MM.1S (cell line): Measurements from ENCODE around the gene FAM184A.

Source experiments
- EZH2 ChIP-seq: fragments of 300-600 bp; sonication (generic); optimal IDR thresholded peaks from 2 replicates; pipeline ENCODE3; 2017; ENCODE audit warnings: low read depth, mild to moderate bottlenecking, antibody characterized with exemption, low read length, mixed read lengths
- EZH2phosphoT487 ChIP-seq: fragments of 300-600 bp; sonication (generic); IDR thresholded peaks from 2 replicates; pipeline ENCODE4 v1.6.1; 2018; ENCODE audit warnings: antibody characterized with exemption, low read length
- TF ChIP-seq, protein P1 (sequence below): fragments of 300-600 bp; sonication (generic); IDR thresholded peaks from 2 replicates; pipeline ENCODE4 v1.5.1; 2016; ENCODE audit warnings: antibody characterized with exemption, low read length, mixed read lengths

GRCh38 chr6:118967239-118967638 lies 111.2 kb downstream of the FAM184A start:
- TF ChIP-seq, protein P1, sequence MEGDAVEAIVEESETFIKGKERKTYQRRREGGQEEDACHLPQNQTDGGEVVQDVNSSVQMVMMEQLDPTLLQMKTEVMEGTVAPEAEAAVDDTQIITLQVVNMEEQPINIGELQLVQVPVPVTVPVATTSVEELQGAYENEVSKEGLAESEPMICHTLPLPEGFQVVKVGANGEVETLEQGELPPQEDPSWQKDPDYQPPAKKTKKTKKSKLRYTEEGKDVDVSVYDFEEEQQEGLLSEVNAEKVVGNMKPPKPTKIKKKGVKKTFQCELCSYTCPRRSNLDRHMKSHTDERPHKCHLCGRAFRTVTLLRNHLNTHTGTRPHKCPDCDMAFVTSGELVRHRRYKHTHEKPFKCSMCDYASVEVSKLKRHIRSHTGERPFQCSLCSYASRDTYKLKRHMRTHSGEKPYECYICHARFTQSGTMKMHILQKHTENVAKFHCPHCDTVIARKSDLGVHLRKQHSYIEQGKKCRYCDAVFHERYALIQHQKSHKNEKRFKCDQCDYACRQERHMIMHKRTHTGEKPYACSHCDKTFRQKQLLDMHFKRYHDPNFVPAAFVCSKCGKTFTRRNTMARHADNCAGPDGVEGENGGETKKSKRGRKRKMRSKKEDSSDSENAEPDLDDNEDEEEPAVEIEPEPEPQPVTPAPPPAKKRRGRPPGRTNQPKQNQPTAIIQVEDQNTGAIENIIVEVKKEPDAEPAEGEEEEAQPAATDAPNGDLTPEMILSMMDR: no peak
- TF ChIP-seq EZH2: no peak
- TF ChIP-seq EZH2phosphoT487: no peak
